G401.6 (cell line): ENCODE measurements around the gene TMPRSS4.

ENCODE experiments used
- FAIRE-seq: peaks from 2 replicates; lab custom pipeline; 2012; peaks lifted over from hg19 to GRCh38; lab: Jason Lieb, UNC

TMPRSS4 gene

DNA sequence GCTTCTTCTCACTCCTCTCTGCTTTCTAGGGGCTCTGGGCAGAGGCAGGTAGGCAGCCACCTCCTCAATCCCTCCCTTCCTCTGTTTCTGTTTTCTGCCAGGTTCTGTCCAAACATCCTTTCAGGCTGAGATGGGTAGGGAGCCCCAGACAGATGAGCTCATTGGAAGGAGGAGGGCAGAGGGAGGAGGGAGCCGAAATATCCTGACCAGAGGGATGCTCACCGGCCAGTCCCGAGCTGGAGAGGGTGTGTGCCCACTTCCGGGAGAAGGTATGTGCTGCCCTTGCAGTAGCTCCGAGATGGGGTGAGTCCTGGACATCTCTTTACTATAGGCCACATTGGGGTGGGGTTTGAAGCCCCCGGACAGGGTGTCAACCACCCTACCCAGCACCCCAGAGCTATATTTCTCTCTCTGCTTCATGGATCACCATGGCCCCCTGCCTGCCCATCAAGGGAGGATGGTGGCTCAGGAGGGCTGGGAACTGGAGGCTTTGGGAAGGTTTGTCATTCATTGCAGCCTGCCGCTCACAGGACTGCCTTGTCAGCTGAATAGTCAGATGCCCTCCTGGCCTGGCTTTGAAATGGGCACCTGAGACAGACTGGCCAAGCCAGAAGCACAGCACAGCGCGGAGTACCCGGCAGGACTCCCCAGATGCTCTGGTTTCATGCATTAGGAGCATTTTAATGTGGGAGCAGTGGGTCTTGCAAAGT, 80.5 kb downstream of the TMPRSS4 start:
- FAIRE-seq: no peak

- FAIRE-seq: no peak
These were observed 84.9 kb downstream of the TMPRSS4 start for GRCh38 chr11:118161786-118162185.

DNA sequence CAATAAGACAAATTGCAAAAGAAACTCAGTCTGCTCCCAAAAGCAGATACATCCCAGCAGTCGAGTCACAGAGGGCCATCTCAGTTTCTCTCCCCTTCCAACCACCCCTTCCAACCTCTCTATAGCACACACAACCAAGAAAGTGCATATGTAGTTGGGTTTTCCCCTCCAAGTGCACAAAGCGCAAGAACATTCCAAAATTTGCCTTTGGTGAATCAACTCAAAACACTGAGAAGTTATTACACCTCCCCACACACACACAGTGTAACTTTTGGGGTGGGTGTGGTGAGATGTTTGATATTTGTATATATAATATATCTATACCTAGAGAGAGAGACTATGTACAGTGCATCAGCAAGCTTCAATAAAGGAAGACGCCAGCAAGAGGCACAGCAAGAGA, 86.0 kb downstream of the TMPRSS4 start:
- no peak for FAIRE-seq

DNA sequence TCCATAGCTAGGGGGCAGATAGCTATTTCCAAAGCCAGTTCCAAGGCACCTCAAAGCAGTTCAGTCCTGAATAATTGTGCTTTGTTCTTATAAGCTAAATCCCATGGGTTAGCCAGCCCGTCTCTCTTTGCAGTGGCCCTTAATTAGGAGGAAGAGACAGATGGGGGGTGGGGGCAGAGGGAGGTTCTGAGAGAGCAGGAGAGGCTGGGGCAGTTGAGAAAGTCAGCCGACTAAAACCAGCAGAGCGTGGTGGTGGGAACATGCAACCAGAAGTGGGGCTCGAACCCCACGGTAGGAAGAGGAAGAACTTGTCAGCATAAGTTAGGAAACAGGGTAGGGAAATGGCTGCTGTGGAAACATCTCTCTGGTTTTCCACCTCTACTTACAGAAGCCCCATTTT, 86.6 kb downstream of the TMPRSS4 start:
- no peak for FAIRE-seq

- no peak for FAIRE-seq
These were observed 88.0 kb downstream of the TMPRSS4 start for GRCh38 chr11:118164885-118165284.

DNA sequence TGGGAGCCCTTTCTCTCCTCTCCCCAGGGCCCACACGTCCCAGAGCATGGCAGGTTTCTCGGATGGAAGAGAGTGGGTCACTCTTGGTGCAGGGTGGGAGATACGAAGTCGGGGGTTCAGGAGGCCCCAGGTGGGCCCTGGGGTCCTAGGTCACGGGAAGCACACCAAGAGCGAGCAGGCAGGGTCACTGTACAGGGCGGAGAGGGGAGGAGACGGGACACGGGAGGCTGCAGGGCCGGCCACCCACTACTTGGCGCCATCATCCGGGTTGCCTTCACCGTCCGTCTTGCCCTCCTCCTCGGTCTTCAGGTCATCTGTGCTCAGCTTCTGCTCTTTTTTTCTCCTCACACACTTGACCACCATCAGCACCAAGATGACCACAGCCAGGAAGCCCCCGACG, 89.8 kb downstream of the TMPRSS4 start:
- no peak for FAIRE-seq

DNA sequence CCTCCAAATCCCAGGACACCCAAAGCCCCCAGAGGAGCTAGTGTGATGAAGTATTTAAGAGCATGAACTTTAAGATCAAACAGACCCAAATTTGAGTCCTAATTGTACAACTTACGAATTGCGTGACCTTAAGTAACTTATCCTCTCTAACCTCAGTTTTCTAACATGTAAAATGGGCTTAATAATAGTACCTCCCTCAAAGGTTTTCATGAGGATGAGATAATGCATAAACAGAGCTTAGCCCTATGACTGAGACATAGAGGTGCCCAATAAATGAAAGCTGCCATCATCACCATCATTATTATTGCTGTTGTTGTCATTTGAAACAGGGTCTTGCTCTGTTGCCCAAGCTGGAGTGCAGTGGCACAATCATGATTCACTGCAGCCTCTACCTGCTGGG, 90.4 kb downstream of the TMPRSS4 start:
- FAIRE-seq: no peak

GRCh38 chr11:118167906-118168305, 91.0 kb downstream of the TMPRSS4 start:
- no peak for FAIRE-seq

DNA sequence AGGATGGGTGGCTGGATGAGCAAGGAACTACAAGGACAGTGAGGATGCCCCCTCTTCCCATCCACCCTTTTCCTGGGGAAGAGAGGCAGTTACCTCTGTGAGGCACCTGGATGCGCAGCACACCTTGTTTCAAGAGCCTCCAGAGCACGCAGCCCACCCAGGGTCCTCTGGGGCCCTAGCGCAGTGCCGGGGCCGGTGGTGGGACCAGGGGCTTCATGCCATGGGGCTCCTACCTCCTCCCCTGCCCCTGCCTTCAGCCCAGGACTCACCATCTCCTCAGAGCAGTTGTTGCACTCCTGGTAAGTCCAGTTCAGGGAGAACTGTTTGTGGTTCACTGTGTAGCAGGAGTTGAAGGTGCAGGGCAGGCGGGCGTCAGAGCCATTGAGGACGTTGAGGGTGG, 91.4 kb downstream of the TMPRSS4 start:
- no peak for FAIRE-seq

GRCh38 chr11:118168751-118169150, 91.9 kb downstream of the TMPRSS4 start:
- no peak for FAIRE-seq

DNA sequence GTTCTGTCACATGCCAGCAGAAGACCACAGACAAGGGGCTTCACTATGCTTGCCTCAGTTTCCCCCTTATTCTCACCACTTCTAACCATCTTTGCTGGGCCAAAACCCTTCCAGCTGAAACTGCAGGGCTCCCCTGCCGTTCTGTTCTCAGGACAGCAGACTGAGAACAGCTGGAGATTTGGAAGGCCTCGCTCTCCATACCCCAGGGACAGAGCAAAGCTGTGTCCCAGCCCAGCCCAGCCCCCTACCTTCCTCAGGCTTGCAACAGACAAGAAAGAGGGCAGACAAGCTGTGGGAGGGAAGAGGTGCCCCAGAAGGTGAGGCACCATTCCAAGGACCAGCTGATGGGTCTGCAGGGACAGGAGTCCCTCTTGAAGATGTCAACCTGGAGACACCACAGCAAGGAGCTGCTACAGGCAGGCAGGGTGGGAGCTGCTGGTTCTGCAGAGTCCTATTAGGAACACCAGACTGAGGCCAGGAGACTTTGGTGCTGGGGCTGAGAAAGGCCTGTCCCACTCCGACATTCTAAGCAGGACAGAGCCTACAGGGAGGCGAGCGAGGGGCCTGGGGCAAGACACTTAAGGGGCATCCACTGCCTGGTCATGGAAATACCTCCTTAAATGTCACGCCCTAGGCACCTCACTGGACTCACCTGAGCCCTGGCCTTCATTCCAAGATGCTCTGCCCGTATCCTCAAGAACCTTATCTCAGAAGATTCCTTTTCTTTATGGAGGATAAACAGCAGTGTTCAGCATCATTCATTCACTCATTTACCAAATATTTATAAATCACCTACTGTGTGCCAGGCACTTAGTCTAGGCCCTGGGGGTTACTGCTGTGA, 92.6 kb downstream of the TMPRSS4 start:
- no peak for FAIRE-seq

- FAIRE-seq: no peak
These were observed 93.4 kb downstream of the TMPRSS4 start for GRCh38 chr11:118170231-118170630.

DNA sequence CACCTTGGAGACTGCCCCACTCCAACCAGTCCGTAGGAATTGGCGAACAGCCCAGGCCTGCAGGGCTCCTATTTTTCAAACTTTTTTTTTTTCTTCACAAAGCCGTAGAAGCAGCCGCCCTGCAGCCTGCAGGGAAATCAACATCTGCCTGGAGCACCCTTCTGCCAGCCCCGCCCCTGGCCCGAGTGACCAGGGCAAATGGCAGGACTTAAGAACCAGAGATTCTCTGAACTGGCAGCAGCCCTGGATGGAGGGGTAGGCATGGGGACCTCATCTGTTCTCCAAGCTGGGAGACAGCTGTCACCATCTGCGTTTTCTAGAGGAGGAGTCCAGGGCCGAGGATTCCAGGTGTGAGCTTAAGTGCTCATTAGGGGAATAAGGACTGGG, 94.0 kb downstream of the TMPRSS4 start:
- FAIRE-seq: no peak
